Body of pancreas (tissue), 4 donors: ENCODE results near the gene NCSTN.

Source experiments
- POLR2A ChIP-seq, 3 donors: fragments of 450-650 bp; IDR thresholded peaks; one replicate each; pipeline ENCODE4 v1.6.1; 2016; ENCODE audit warnings: antibody characterized with exemption in 3 of 3, mild to moderate bottlenecking in 2 of 3
- TF ChIP-seq, protein P1 (sequence below), 7 experiments: fragments of 450-650 bp in 4 of 7; fragments of 200-600 bp in 3 of 7; sonication (generic) in 3 of 7; IDR thresholded peaks; one replicate each; pipeline ENCODE4 v1.5.1; 2016 to 2019; ENCODE audit warnings: antibody characterized with exemption in 7 of 7

DNA sequence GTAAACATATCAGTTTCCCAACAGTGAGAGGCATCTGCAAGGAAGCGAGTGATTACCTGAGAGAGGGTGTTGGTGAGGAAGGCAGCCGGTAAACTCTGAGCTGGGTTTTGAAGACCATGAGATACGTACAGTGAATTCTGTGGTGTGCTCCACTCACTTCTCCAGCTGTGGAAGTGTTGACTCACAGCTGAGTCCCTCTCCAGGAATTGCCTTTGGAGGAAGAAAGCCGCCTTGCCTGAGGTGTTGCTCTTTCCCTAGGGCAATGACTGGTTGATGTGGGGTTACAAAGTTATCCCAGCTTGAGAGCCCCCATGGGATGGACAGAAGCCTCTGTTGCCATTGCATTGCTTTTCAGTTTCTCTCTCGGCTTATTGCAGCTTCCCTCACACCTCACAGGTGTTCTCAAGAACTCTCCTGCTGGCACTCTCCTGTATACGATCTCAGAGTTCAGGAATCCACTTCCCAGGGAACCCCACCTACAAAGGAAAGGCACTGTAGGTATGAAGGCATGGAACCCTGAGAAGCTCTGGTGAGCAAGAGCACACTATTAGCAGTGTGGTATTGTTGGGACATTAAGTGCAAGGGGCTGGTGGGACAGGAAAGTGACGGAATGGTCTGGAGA, 34.5 kb downstream of the NCSTN start:
- TF ChIP-seq, protein P1, sequence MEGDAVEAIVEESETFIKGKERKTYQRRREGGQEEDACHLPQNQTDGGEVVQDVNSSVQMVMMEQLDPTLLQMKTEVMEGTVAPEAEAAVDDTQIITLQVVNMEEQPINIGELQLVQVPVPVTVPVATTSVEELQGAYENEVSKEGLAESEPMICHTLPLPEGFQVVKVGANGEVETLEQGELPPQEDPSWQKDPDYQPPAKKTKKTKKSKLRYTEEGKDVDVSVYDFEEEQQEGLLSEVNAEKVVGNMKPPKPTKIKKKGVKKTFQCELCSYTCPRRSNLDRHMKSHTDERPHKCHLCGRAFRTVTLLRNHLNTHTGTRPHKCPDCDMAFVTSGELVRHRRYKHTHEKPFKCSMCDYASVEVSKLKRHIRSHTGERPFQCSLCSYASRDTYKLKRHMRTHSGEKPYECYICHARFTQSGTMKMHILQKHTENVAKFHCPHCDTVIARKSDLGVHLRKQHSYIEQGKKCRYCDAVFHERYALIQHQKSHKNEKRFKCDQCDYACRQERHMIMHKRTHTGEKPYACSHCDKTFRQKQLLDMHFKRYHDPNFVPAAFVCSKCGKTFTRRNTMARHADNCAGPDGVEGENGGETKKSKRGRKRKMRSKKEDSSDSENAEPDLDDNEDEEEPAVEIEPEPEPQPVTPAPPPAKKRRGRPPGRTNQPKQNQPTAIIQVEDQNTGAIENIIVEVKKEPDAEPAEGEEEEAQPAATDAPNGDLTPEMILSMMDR (IDR thresholded peaks at IDR 0.05): no peak
- TF ChIP-seq POLR2A (IDR thresholded peaks at IDR 0.05): no peak
